ENCODE data around the gene MKLN1. TPM values are rescaled to one million over a fixed set of nuclear protein-coding genes. Genes with fewer than 3 reads are reported as not detected.
"Not testable (repeated sequence)": the region's sequence is repeated elsewhere in the genome, so short reads cannot be mapped to it uniquely, and the experiment has no call there.

Gene MKLN1
- polyA plus RNA-seq (2013, experiment 1 of 2; ENCODE audit: insufficient read length) = 16.8 TPM
- 15.5 TPM for polyA plus RNA-seq (2013, experiment 2 of 2; ENCODE audit: insufficient read length)

- peak; percentile 88 for DNase-seq
These were observed at the start of gene MKLN1 for GRCh38 chr7:131327626-131328376. Gene MKLN1, plus strand, starts transcription at chr7:131327876. Its CDS starts 24 bp downstream, at chr7:131327900.

- DNase-seq = no peak
These were observed 48.6 kb upstream of the MKLN1 start for GRCh38 chr7:131279044-131279443.

DNA sequence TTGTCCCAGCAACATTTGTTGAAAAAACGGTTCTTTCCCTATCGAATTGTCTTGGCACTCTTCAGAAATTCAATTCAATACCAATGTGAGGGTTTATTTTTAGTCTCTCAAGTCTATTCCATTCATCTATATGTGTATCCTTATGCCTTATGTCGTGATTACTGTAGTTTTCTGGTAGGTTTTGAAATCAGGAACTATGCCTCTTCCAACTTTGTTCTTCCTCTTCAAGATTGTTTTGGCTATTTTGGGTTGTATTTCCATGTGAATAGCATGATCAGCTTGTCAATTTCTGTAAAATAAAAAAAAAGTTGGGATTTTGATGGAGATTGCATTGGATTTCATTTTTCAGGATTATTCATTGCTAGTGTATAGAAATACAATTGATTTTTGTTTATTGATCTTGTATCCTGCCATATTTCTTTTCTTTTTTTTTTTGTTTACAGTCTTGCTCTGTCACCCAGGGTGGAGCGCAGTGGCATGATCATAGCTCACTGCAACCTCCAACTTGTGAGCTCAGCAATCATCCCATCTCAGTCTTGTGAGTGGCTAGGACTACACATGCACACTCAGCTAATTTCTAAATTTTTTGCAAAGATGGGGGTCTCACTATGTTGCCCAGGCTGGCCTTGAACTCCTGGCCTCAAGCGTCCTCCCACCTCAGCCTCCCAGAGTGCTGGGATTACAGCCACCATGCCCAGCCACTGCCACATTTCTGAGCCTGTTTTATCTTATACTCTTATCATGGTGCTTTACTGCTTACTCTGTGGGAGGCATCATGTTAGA, 46.2 kb upstream of the MKLN1 start:
- DNase-seq = no peak

DNA sequence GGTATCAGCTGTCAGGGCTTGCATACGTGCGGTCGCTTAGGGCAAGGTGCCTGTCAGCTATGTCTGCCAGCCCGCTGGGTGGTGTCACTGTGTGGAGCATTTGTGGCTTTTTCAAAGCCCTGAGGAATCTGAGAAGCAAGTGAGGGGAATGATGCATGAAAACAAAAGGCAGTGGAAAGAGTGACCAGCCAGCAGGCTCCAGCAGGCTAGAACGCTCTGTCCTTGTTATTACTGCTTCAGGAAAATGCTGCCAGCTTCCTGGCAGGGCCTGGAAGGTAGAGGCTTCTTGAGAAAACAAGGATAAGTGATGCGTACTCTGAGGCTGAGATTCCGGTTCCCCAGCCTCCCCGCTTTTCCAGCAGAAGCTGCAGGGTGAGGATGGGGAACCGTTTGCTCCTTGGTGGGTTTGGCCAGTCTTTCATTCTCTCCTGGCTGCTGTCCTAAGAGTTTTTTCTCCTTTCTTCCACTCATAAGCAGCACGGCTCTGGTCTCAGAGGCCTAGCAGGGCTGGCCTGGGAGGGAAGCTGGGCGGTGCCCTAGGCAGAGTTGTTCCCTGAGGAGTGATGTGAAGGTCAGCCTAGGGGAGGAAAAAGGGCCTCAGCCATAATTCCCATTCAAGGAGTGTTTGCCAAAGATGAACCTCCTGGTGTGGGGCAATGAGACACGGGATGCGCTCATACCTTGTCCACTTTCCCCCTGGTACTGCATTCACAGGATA, 42.8 kb upstream of the MKLN1 start:
- no peak for DNase-seq

- no peak for DNase-seq
These were observed 42.1 kb upstream of the MKLN1 start for GRCh38 chr7:131285556-131285955.

- DNase-seq = no peak
These were observed 39.2 kb upstream of the MKLN1 start for GRCh38 chr7:131288450-131288849.

DNA sequence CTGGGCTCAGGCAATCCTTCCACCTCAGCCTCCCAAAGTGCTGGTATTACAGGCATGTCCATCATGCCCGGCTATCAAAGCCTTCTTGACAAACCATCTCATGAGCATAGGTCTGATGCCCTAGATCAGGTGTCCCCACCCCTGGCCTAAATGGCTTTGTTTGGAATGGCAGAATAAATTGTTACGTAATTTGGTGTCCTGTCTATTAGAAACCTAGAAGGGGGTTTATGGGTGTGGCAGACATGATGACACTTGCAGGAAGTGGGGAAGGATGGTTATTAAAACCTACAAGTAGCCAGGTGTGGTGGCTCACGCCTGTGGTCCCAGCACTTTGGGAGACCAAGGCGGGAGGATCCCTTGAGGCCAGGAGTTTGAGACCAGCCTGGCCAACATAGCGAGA, 38.6 kb upstream of the MKLN1 start:
- DNase-seq = no peak

DNA sequence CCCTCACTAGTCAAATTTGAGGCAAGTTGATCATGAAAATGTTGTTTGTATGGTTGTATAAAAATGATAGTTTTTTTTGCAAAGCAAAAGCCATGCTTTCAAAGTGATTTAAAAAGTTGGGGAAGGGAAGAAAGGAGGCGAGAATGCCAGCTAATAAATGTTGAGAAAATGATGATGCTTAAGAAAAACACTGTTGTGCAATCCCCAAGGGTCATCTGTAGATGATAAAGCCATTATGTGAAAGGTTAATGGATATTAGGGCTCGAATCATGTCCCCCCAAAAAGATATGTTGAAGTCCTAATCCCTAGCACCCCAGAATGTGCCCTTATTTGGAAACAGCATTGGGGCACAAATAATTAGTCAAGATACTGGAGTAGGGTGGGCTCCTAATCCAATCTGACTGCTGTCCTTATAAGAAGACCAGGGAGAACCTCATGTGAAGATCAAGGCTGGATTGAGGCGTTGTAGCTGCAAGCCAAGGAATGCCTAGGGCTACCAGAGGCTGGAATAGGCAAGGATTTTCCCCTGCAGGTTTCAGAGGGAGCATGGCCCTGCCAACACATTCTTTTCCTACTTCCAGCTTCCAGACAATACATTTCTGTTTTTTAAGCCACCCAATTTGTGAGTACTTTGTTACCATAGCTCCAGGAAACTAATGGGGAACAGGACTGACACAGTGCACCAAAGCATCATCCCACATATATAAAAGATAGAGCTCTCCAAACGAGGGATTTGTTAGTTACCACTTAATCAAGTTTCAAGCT, 35.4 kb upstream of the MKLN1 start:
- DNase-seq = no peak

GRCh38 chr7:131293018-131293417, 34.7 kb upstream of the MKLN1 start:
- DNase-seq = no peak

- DNase-seq = no peak
These were observed 33.1 kb upstream of the MKLN1 start for GRCh38 chr7:131294553-131294952.

- DNase-seq = no peak
These were observed 29.1 kb upstream of the MKLN1 start for GRCh38 chr7:131298608-131298992.

- DNase-seq = no peak
These were observed 28.6 kb upstream of the MKLN1 start for GRCh38 chr7:131299074-131299473.

- DNase-seq = no peak
These were observed 27.6 kb upstream of the MKLN1 start for GRCh38 chr7:131300078-131300477.

DNA sequence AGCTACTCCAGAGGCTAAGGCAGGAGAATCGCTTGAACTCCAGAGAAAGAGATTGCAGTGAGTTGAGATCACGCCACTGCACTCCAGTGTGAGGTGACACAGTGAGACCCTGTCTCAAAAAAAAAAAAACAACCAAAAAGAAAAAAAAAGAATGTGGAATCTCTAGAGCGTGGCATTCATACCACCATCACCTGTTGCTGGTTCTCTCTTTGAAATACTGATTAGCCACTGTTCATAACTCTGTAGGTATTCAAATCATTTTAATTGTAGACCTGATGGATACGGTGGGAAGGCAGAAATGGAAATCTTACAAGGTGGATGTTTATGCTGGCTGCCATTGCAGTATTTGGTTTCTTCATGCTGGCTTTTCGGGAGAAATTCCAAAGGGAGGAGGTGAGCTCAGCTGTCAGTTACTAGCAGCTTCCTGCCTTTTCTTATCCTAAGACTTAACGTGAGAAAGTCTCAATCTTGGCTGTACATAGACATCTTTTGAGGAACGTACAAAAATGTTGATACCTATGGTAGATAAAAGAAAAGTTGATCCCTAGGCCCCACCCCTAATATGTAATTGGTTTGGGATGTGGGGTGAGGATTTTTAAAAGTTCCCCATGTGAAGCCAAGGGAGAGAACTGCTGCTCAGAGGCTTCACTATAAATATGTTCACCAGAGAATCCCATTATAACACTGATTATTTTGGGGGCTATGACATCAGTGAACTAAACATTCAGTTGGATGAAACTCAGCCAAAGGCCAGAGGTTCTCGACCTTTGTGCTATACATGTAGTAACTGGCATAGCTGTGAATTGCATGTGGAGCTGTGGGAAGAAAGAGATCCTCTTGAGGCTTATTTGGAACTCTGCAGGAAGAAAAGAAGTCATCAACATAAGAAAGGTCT, 26.9 kb upstream of the MKLN1 start:
- no peak for DNase-seq

GRCh38 chr7:131302446-131302845, 25.2 kb upstream of the MKLN1 start:
- DNase-seq = no peak

GRCh38 chr7:131302876-131303707, 24.6 kb upstream of the MKLN1 start:
- DNase-seq = no peak

DNA sequence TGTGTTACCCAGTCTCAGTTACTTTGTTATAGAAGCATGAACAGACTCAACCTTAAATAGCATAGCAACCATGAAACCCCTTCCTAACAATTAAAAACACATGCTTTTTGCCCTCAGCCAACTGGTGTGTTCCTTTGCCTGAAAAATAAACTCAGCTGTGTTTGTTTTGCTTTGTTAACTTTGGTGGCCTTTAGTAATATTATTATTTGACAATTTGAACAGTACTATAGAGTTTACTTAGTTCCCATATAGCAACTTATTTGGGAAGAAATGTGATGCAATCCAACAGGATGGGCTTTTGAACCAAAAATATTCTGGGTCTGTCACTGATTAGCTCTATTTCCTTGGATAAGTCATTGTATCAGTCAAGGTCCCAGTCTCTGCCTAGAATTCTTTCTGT, 22.5 kb upstream of the MKLN1 start:
- DNase-seq = no peak

DNA sequence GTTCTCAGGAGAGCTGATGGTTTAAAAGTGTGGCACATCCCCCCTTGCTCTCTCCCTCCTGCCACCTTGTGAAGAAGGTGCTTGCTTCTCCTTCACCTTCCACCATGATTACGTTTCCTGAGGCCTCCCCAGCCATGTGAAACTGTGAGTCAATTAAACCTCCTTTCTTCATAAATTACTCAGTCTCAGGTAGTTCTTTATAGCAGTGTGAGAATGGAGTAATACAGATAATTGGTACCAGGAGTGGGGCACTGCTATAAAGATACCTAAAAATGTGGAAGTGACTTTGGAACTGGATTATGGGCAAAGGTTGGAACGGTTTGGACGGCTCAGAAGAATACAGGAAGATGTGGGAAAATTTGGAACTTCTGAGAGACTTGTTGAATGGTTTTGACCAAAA, 21.6 kb upstream of the MKLN1 start:
- DNase-seq = not testable (repeated sequence)

GRCh38 chr7:131306777-131307176, 20.9 kb upstream of the MKLN1 start:
- DNase-seq = no peak

DNA sequence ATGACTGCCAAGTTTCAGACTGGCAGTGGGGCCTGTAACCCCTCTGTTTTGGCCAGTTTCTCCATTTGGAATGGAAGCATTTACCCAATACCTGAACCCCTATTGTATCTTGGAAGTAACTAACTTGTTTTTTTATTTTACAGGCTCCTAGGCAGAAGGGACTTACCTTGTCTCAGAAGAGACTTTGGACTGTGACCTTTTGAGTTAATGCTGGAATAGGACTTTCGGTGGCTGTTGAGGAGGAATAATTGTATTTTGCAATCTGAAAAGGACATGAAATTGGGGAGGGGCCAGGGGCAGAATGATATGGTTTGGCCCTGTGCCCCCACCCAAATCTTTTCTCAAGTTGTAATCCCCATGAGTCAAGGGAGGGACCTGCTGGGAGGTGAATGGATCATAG, 20.0 kb upstream of the MKLN1 start:
- no peak for DNase-seq

Measured in fibroblast of skin of back (primary cell).